SHP77 (cell line): Measurements from ENCODE around the gene SERPINA12.

Experiments
- DNase-seq, 2 experiments: peaks; one replicate each; lab custom pipeline; 2025; lab: John Stamatoyannopoulos, UW

SERPINA12 gene

GRCh38 chr14:94509356-94509755 lies at the start of gene SERPINA12:
TSS of gene SERPINA12 (minus strand) at chr14:94509469. CDS start at chr14:94498397, 11,072 bp downstream.
- no peak for DNase-seq

GRCh38 chr14:94558842-94559241 lies 49.6 kb upstream of the SERPINA12 start:
- DNase-seq = no peak

- no peak for DNase-seq
These were observed 48.1 kb upstream of the SERPINA12 start for GRCh38 chr14:94557327-94557726.

- DNase-seq = no peak
These were observed 46.7 kb upstream of the SERPINA12 start for GRCh38 chr14:94555991-94556390.

GRCh38 chr14:94550041-94550440 lies 40.8 kb upstream of the SERPINA12 start:
- no peak for DNase-seq

GRCh38 chr14:94548999-94549985 lies 40.0 kb upstream of the SERPINA12 start:
- DNase-seq = peak in 1 of 2 experiments; percentile 25

GRCh38 chr14:94548131-94548998 lies 39.1 kb upstream of the SERPINA12 start:
- no peak for DNase-seq

GRCh38 chr14:94547726-94548125 lies 38.5 kb upstream of the SERPINA12 start:
- DNase-seq = no peak

GRCh38 chr14:94547151-94547680 lies 37.9 kb upstream of the SERPINA12 start:
- no peak for DNase-seq

GRCh38 chr14:94545131-94545841 lies 36.0 kb upstream of the SERPINA12 start:
- DNase-seq = no peak

- no peak for DNase-seq
These were observed 35.5 kb upstream of the SERPINA12 start for GRCh38 chr14:94544726-94545125.

- DNase-seq = no peak
These were observed 34.3 kb upstream of the SERPINA12 start for GRCh38 chr14:94543449-94544124.

- DNase-seq = no peak
These were observed 33.7 kb upstream of the SERPINA12 start for GRCh38 chr14:94542811-94543440.

- no peak for DNase-seq
These were observed 33.0 kb upstream of the SERPINA12 start for GRCh38 chr14:94542111-94542810.

- no peak for DNase-seq
These were observed 32.1 kb upstream of the SERPINA12 start for GRCh38 chr14:94541234-94541975.

- DNase-seq = no peak
These were observed 30.9 kb upstream of the SERPINA12 start for GRCh38 chr14:94540031-94540794.

GRCh38 chr14:94539181-94539580 lies 29.9 kb upstream of the SERPINA12 start:
- DNase-seq = no peak

- DNase-seq = no peak
These were observed 28.9 kb upstream of the SERPINA12 start for GRCh38 chr14:94538070-94538740.
